Embryonic facial prominence (tissue), 1 donor: ENCODE results near the gene GID4.

Experiments
- DNase-seq: peaks from one replicate; pipeline ENCODE4 v3.0.0-alpha.2; 2016; ENCODE audit errors: extremely low spot score

The GID4 gene

DNA sequence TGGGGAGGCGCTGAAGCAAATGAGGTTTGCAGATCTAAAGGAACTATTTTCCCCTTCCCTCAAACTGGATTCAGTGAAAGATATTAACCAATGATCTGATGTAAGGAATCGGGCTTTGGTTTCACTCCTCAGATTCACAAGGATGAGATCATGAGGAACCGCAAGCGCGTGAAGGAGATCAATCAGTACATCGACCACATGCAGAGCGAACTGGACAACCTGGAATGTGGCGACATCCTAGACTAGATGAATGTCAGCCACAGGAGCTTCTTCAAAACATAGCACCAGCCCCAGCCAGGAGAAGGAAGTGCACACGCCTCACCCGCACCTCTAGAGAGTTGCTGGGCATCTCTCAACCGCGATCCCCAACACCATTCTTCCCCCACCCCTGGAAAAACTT lies 22.8 kb upstream of the GID4 start:
- DNase-seq = no peak

DNA sequence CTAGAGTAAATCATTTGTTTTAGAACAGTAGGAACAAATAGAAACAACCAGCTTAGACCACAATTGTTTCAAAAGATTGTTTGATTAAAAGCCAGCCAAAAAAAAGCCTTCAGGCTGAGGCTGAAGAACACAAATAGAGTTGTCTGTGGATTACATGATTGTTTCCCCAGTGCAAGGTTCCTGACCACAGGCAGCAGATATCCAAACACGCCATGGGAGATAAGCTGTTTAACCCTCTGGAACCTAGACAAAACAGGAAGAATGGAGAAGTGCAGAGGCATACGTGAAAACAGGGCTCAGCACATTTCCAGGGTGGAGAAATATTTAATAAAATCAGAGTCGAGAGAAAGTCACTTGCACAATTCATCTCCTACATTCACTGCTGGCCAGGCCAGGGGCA lies 21.2 kb upstream of the GID4 start:
- no peak for DNase-seq

DNA sequence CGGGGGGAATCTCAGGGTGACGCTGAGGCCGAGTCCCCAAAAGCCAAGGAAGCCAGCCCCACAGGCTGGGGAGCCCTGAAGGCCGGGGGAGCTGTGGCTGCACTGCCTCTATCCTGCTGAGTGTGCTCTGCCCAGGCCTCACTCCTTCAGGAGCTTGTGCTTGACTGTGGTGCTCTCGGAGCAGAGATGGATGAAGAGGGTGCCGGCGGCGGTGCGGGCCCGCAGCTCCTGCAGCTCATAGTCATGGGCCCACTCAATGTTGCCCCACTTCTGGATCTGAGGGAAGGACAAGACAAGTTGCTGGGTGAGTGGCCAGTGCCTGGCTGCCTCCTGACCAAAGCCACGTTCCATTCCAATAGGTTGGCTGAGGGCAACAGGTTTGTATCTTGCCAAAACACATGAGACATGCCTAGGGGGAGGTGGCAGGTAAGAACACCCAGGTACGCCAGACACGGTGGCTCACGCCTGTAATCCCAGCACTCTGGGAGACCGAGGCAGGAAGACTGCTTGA lies 20.7 kb upstream of the GID4 start:
- DNase-seq = no peak

DNA sequence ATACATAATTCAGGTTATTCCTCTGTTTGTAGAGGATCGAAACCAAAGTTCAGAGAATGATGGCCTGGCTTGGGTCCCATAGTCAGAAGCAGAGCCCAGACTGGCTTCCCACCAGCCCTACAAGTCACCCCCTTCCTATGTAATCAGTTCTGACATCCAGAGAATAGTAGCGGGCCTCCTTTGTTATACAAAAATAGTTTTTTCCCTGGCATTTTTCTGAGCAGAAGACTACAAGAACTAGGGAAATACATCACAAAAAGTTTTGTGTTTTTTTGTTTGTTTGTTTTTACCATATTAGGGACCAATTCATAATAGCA lies 19.4 kb upstream of the GID4 start:
- DNase-seq = no peak

DNA sequence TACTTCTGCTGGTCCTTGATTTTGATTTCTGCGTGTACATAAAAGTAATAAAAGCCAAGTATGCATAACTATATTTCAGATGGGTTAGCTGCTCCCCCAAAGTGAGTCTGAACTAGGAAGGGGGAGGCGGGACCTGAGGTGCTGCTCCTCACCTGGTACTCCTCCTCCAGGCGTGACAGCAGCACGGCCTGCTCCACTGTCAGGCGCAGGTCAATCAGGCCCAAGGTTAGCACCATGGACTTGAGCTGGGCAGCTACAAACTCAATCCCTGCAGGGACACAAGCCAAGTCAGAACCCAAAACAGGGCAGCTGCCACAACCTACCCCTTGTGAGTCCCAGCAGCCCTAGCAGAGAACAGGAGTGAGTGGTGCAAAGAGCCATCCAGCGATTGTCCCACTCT lies 18.2 kb upstream of the GID4 start:
- no peak for DNase-seq

DNA sequence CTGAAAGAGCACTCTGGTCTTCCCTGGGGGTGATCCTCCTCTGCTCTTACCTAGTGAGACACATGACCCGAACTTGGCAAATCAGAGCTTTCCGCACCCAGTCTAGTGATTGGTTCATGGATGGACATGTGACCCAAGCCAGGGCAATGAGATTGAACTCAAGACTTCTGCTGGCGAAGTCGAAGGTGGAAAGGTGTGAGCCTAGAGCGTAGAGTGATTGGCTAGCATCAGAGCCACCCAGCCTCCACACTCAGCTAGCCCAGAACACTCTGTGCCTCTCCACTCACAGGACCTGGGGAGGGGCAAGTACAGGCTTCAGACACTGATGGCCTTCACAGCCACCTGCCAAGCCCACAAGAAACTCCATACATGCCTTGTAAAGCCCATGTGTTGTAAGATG lies 17.8 kb upstream of the GID4 start:
- DNase-seq = no peak

DNA sequence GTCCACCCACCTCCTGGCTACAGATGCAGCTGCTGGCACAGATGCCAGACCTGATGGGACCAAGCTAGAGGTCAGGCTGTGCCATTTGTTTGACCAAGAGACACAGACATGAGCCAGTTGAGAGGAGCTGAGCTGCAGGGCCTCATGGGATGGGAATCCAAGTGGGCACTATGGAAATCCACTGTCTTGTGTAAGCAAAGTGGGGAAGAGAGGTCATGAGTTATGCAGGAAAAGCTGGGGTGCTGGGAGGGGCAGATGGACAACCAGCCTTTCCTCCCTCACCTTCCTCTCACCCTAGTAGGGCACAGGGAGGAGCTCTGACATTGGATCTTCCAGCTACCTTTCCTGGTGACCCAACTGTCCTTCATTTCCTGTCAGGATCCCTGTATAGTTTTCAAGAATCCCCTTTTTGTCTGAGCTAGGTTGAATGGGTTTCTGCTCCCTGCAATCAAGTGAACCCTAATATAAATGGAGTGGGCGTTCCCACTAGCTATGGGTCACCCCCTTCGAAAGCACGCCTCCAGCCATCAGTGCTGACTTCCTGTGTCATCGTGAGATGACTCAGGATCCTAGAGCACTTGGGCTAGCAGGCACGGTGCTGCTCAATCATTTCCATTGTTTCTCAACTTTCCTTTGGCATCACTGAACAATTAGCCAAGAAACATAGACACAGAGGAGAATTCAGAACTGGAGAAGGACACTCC lies 13.8 kb upstream of the GID4 start:
- no peak for DNase-seq

DNA sequence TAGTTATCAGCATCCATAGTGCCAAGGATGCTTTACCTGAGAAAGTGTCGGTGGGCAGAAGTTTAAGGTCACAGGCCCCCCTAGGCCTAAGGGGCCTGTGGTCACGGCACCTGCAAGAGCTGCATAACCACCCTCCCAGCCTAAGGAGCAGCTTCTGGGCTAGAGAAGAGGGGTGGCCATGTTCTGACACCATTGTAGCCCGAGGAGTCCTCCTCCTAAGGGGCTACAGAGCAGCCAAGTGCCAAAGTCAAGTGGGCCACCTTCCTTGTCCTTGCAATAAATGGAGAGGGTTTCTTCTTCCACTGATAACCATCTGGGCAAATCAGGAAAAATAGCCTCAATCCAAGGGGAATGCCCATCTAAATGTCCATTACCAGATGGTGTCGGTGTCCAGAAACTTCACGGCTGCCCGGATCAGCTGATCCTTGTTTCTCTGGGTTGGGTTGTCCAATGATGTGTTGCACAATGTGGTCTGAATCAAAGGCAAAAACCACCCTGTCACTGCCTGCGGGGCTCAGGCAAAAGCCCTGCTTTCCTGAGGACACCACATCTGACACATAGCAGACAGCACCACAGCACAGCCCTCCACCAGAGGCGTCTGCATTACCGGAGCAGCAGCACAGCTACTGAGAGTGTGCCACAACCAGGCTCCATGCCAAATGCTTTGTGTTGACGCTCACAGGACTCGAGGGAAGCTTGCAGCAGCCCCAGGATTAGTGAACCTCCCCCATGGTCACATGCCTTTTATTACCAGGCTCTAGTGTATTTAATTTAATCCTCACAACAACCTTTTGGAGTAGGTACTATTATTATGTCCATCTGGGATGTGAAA lies 13.0 kb upstream of the GID4 start:
- no peak for DNase-seq

DNA sequence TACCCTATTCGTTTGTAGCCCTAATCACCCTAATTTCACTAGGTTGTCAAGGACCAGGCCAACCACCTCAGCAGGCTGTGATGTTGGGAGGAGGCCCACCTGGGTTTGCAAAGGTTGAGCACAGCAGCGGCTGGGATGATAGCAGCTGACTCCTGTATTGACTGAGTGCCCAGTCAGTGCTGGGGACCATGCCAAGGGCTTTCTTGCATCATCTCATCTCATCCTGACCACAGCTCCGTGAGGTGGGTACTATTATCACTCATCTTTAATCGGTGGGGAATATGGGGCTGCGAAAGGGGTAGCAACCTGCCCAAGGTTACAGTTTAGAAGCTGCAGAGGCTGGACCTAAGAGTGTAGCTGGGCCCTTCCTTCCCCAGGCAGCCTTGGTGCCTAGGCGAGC lies 11.9 kb upstream of the GID4 start:
- DNase-seq = no peak

DNA sequence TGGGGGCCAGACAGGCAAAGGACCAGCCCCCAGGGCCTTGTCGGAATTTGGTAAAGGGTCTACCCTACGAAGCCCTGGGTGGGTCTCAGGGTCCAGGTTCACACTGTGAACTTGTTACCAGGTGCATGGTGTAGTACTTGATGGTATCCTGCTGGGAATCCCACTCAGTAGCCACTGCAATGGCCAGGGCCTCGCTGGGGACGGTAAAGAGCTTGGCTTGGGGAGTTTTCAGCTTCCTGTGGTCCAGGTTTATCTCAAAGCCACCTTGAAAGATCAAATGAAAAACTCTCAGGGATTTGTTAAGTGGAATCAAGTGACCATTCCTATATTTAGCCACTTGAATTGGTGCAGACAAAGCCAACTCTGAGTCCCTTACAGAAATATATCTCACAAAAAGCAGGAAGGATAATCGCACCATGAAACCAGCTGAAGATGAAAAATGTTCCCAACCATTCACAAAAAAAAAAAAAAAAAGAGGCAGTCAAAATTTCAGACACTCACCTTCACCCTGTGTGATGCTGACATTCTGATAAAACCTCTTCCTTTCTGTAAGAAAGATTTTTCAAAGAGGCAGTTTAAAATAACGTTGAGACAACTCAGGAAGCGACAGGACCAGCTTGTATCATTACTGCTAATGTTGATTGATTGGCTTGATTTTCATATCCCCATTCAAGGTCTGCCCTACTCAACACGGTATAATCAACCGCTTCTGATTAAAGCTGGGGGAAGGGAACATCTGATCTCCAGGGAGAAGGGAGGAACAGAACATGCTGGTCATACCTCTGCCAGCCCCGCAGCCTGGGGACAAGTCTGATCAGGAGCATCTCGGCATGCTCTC lies 10.9 kb upstream of the GID4 start:
- no peak for DNase-seq

DNA sequence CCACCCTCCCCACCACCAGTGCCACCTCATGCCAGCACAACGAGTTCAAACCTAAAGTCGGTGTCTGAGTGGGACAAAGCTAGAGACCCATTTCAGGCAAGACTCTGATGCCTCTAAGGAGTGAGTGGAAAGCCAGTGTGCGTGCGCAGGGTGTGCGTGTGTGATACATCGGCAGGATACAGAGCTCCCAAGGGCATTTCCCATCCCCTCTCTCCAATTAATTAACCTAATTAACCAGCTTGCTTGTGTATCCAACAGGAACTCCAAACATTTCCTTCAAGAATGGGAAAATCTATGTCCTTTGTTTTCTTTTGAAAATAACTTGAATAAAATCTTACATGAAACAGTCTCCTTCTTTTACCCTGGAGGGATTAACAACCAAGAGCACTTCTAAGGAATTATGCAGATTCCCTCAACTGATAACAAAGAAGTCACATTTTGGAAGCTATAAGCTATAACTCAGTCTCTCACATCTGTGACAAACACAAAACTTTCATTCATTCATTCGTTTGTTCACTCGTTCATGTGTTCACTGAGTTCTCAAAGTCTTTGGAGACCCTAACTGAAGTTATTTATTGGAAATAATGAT lies 10.2 kb upstream of the GID4 start:
- no peak for DNase-seq

DNA sequence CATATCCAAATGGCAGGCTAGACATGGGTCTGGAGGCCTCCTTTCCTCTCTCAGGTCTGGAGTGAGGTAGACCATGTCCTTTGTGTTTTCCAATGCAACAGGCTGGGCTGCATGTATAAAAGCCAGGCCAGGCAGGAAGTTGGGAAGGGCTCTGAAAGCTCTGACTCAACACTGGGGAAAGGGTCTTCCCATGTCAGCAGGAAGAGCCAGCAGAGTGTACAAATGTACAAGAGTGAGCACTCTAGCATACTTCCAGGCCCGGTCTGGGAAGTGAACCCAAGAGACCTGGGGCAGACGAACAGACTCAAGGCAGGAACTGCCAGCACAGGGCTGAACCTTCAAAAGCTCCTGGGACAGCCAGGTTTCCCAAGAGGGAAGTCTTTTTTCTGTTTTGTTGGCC lies 7.3 kb upstream of the GID4 start:
- DNase-seq = no peak

DNA sequence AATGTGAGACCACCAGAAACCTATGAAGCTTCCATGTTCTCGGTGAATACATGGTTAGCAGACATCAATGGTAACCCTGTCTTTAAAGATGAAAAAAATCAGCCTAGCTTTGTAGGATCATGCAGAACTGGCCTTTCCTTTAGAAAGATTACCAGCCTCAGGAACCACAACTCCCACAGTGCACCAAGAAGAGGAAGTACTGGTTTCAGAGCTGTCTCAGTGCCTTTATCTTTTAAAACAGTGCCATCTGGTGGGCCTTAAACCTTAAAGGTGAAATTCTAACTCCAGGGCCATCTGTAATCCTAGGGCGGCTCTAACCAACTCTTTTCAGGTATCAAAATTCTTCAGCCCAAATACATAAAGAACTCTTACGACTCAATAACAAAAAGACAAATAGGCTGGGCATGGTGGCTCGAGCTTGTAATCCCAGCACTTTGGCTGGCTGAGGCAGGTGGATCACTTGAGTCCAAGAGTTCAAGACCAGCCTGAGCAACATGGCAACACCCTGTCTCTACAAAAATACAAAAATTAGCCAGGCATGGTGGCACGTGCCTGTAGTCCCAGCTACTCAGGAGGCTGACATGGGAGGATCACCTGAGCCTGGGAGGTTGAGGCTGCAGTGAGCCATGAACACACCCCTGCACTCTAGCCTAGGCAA lies 5.6 kb upstream of the GID4 start:
- DNase-seq = peak; percentile 76

DNA sequence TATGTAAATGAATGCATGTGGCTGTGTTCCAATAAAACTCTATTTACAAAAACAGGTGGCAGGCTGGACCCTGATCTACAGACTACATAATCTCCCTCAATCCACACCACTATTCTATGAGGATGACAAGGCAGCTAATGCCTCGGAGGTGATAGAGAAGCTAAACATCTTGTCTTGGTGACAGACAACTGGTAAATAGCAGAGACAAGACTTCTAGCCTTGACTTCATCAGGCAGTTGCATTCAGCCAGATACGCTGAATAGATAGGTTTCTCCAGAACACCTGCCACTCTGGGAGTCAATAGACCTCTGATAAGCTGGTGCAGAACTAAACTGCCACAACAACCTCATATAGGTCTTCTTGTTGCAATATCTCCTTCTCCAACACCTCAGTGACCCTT lies 3.5 kb upstream of the GID4 start:
- no peak for DNase-seq

DNA sequence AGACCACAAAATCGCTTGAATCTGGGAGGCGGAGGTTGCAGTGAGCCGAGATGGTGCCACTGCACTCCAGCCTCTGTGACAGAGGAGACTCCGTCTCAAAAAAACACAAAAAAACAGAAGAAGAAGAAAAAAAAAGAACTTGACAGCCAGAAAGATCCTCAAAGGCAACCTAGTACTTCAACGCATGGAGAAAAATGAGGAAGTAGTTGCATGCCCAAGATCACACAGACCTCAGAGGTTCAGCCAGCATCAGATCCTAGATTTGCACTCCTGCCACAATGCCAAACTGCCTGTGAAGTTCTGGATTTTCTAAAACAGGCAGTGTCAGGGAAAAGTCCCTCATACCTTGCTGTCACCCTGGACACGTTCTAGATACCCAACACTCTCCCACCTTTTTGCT lies 1.7 kb upstream of the GID4 start:
- no peak for DNase-seq

DNA sequence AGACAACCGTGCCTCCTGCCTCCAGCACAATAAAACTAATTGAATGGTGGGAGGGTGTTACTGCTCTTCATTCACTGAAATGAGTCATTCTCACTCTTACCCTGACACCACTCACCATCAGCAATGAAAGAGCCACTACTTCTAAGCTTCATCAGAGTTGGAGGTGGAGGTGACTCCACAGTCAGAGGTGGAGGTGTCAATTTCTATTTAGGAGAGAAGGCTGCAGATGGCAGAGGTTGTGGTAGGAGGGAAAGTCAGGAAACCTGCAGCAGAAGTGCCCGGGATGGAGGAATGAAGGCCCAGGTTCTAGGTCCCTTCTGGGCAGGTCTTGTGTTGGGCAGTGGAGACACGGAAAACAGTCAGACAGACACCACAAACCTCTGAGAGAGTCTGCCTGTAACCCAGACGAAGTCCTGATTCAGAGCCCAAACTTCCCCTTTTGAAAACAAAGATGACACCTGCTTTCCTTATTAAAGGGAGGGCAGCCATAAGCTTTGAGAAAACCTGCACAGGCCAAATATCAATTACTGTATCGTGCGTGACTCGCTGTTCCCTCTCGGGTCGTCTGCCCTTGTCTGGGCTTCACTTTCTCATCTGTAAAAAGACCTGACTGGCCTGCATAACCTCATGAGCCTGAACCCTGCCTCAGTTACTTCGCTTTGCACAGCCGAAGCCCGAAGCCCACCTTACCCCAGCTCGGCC lies 908 bp upstream of the GID4 start:
- no peak for DNase-seq

DNA sequence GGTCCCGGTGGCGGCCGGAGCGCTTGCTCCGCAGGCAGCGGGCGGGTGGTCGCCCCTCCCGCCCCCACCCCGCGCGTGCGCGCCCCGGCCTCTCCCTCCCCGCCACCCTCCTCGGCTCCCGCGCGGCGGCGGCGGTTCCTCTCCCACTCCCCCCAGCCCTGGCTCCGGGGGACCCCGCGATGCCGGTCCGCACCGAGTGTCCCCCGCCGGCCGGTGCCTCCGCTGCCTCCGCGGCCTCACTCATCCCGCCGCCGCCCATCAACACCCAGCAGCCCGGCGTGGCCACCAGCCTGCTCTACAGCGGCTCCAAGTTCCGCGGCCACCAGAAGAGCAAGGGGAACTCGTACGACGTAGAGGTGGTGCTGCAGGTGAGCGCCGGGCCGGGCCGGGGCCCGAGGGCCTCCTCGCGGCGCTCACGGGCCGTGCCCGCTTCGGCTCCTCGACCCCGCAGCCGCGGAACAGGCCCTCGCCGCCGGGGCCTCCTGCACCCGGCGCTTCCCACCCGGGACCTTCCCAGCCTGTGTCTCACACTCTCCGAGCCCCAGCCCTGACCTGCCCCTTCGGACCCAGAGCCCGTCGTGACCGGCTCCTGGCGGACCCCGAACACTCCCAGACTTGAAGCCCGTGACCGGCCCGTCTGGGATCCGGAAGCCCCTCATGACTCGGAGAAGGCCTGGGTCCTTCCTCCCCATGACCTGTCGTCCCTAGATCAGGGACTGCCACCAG lies 490 bp downstream of the GID4 start:
- DNase-seq = no peak

DNA sequence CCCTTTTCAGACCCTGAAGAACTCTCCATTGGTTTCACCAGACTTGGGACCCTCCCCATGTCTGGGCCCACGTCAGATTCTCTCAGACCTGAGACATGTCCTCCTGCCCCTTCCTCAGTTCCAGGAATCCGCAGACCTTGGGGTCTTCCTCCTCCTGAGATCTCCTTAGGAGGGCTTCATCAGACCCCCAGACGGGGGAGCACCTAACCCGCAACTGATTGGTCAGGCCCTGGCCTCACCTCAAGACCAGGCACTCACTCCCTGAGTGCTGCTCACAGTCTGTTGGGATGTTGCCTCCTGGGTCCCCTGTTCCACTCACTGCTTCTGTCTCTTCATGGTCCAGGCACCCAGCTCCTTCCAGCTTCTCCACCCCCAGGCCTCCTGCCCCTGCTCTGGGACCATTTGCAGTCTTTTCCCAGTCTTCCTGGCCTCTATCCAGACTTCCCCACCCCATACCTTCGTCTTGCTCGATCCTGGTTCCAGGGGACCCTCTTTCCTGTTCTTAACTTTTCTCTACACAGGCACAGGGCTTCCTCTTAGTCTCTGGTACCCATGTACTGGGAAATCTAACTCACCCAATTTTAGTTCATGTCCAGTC lies 1.2 kb downstream of the GID4 start:
- DNase-seq = no peak

DNA sequence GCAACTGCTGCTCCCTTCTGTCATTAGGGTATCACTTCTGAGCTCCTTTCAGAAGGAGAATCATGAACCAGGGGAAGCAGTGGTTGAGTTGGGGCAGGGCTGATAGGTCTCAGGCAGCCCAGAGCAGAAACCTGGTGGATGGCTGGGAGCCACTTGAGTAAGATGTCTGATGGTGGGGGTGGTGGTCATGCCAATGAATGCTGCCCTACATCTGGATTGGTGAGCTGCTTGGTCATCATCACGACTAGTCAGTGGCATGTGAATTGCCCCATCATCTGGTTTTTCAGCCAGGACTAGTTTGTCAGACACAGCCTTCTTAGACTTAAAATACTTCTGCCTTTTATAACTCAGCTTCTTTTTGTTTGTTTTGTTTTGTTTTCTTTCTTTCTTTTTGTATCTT lies 2.6 kb downstream of the GID4 start:
- no peak for DNase-seq

DNA sequence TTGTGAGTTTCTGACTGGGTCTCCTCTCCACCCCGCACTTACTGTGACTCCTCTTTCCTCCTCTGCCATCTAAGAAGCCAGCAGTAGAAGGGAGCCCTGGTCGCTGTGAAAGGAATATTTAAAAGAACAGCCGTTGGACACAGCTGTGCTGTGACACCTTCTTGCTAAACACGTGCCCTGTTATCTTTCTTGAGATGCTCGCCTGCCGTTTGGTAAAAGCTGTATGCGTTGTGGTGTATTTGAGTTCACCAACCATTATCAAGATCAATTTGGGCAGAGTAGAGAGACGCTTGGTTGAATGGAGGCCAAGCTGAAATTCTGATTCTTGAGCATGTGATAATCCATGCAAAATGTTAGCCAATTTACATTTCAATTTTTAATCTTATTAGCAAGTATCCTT lies 3.8 kb downstream of the GID4 start:
- no peak for DNase-seq
